Stomach (tissue), 9 donors: ENCODE data around the gene CLSTN3. TPM values are rescaled to one million over a fixed set of nuclear protein-coding genes. Genes with fewer than 3 reads are reported as not detected.

Source experiments
- DNase-seq, 2 donors: peaks; one replicate each; pipeline versions ENCODE4 v3.0.0 to v3.0.0-alpha.2; 2013 to 2019
- H3K27ac ChIP-seq, 5 donors: fragments of 200-600 bp in 4 of 5; sonication (generic) in 4 of 5; one replicate each; pipeline ENCODE4 v1.5.1; 2013 to 2019; ENCODE audit warnings: mild to moderate bottlenecking in 1 of 5, moderate library complexity in 1 of 5
- H3K27me3 ChIP-seq, 3 donors: fragments of 200-600 bp; sonication (generic); one replicate each; pipeline ENCODE4 v1.5.1; 2017 to 2019; ENCODE audit warnings: mixed run types in 1 of 3
- H3K36me3 ChIP-seq, 4 donors: fragments of 200-600 bp; sonication (generic); 1 replicate in 3 of 4; 2 replicates in 1 of 4; pipeline ENCODE4 v1.5.1; 2016 to 2019
- H3K4me1 ChIP-seq, 4 donors: fragments of 200-600 bp; sonication (generic); one replicate each; pipeline ENCODE4 v1.5.1; 2016 to 2019
- H3K4me3 ChIP-seq, 4 donors: fragments of 200-600 bp; sonication (generic) in 3 of 4; one replicate each; pipeline ENCODE4 v1.5.1; 2016 to 2019; ENCODE audit warnings: mild to moderate bottlenecking in 1 of 4
- H3K9me3 ChIP-seq, 4 donors: fragments of 200-600 bp; sonication (generic); one replicate each; pipeline ENCODE4 v1.5.1; 2016 to 2019
- EP300 ChIP-seq: sonication (generic); formaldehyde crosslinking; IDR thresholded peaks from one replicate; pipeline ENCODE4 v1.6.1; 2017; ENCODE audit warnings: antibody characterized with exemption
- POLR2A ChIP-seq, 4 donors: fragments of 450-650 bp; IDR thresholded peaks; one replicate each; pipeline ENCODE4 v1.6.1; 2016; ENCODE audit warnings: antibody characterized with exemption in 4 of 4, control low read depth in 2 of 4, mild to moderate bottlenecking in 1 of 4, moderate library complexity in 1 of 4
- POLR2AphosphoS5 ChIP-seq, 3 donors: sonication (generic); formaldehyde crosslinking; IDR thresholded peaks; one replicate each; pipeline ENCODE4 v1.6.1; 2016; ENCODE audit warnings: antibody characterized with exemption in 3 of 3
- WGBS, 5 donors: extraction: QIAGEN DNeasy Blood & Tissue Kit in 3 of 5; methylation state at CpG; one replicate each; pipeline versions ENCODE4 v1.1.5 to v1.1.7; 2013 to 2018; 5-methylcytosine and 5-hydroxymethylcytosine counted together
- intact Hi-C: fragments of 100-400 bp; cut with DNase I; formaldehyde crosslinking; loops from one replicate; pipeline ENCODE4 v1.15.1; 2023; ENCODE audit warnings: low total_unique reads
- polyA plus RNA-seq, 3 donors: library from polyadenylated mRNA; stranded (reverse); fragments of 200-250 nt; gene quantifications; one replicate each; pipeline ENCODE4 v1.2.3, GENCODE V29; 2013
- total RNA-seq, 5 donors: library from RNA; depleted of rRNA; stranded (reverse); fragments of >200 nt; gene quantifications; one replicate each; pipeline versions ENCODE4 v1.1.0 to v1.2.3, GENCODE V29; 2014 to 2016
- TF ChIP-seq, protein P1 (sequence below), 7 experiments: fragments of 450-650 bp in 4 of 7; fragments of 200-600 bp in 3 of 7; sonication (generic) in 3 of 7; IDR thresholded peaks; one replicate each; pipeline ENCODE4 v1.5.1; 2016 to 2019; ENCODE audit warnings: antibody characterized with exemption in 7 of 7, control low read depth in 2 of 7, mild to moderate bottlenecking in 1 of 7
- donor health status: healthy with polysubstance abuse.
- donor health status: Bipolar disorder and iron deficiency.
- donor health status: healthy.

CLSTN3 gene
- total and polyA plus RNA-seq, 8 donors: 2.4 to 149 (median 17.5) TPM

DNA sequence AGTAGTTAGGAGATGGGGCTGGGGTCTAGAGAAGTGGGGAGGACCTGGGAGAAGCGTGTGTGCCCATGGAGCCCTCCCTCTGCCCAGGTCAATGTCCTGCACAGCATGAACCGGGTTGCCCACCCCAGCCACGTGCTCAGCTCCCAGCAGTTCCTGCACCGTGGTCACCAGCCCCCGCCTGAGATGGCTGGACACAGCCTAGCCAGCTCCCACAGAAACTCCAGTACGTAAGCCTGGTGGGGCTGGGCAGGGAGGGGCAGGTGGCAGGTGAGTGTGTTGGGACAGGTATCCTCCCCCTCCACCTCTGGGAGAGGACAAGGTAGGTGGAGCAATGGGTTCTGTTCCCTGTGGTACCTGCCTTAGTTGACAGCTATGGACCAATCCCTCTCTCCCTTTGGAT is 20.7 kb downstream of the CLSTN3 start:
- intact Hi-C loops: no loop called here
- Histone ChIP-seq H3K36me3 (peaks cover 7 to 99% (median 89%) of the 10 kb centered on the region in 4 donors), H3K4me1 (no peaks in the 10 kb centered on the region), H3K9me3 (no peaks in the 10 kb centered on the region), H3K4me3 (no peak overlapping the region), H3K27ac (no peak overlapping the region), H3K27me3 (no peaks in the 10 kb centered on the region)
- DNase-seq: no peak
- WGBS, 5 donors: 95 to 97% (median 96%) methylated on average over 4 to 6 of the region's 6 CpGs
- TF ChIP-seq POLR2A (IDR thresholded peaks at IDR 0.05) (no peak), POLR2AphosphoS5 (IDR thresholded peaks at IDR 0.05) (no peak), EP300 (no peak)
- TF ChIP-seq, protein P1, sequence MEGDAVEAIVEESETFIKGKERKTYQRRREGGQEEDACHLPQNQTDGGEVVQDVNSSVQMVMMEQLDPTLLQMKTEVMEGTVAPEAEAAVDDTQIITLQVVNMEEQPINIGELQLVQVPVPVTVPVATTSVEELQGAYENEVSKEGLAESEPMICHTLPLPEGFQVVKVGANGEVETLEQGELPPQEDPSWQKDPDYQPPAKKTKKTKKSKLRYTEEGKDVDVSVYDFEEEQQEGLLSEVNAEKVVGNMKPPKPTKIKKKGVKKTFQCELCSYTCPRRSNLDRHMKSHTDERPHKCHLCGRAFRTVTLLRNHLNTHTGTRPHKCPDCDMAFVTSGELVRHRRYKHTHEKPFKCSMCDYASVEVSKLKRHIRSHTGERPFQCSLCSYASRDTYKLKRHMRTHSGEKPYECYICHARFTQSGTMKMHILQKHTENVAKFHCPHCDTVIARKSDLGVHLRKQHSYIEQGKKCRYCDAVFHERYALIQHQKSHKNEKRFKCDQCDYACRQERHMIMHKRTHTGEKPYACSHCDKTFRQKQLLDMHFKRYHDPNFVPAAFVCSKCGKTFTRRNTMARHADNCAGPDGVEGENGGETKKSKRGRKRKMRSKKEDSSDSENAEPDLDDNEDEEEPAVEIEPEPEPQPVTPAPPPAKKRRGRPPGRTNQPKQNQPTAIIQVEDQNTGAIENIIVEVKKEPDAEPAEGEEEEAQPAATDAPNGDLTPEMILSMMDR (IDR thresholded peaks at IDR 0.05): no peak

DNA sequence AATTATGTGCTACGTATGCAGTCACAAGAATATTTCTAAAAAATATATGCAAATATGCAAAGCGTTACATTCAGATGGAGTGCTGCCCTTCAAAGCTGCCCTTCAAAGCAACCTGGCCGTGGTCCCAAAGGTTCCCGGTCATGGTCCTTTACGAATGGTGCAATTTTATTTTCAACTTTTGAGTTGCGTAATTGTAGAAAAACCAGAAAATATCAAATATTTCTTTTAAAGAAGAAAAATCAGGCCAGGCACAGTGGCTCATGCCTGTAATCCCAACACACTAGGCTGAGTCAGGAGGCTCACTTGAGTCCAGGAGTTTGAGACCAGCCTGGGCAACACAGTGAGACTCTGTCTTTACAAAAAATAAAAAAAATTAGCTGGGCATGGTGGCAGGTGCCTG is 21.4 kb downstream of the CLSTN3 start:
- 90 to 95% (median 95%) methylated on average over 6 of the region's 6 CpGs for WGBS, 5 donors
- H3K4me3 ChIP-seq: no peak overlapping the region
- H3K27ac ChIP-seq: no peak overlapping the region
- no peak for TF ChIP-seq POLR2A (IDR thresholded peaks at IDR 0.05)
- no peak for TF ChIP-seq POLR2AphosphoS5 (IDR thresholded peaks at IDR 0.05)
- TF ChIP-seq, protein P1 (IDR thresholded peaks at IDR 0.05): no peak
- DNase-seq: no peak
- intact Hi-C loops: no loop called here
- H3K4me1 ChIP-seq: no peaks in the 10 kb centered on the region
- H3K36me3 ChIP-seq: peaks cover 7 to 99% (median 89%) of the 10 kb centered on the region in 4 donors
- no peaks in the 10 kb centered on the region for H3K27me3 ChIP-seq
- H3K9me3 ChIP-seq: no peaks in the 10 kb centered on the region

DNA sequence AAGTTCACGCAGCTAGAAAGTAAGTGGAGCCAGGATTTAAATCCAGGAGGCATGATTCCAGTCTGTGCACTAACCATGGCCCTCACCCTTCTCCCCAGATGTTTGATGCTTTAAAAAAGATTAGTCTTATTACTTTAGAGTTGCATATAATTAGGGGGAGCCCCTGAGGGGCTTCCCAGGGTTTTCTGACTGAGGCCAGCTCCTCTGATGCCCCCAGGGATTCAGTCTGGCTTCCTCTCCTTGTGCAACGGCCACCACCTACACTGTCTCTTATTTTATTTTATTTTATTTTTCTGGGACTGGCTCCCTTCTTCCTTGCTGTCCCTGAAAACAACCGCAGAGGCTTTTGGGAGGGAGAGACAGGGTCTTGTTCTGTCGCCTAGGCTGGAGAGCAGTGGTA is 22.6 kb downstream of the CLSTN3 start:
- no peaks in the 10 kb centered on the region for H3K4me1 ChIP-seq
- intact Hi-C loops: no loop called here
- peaks cover 7 to 99% (median 96%) of the 10 kb centered on the region in 4 donors for H3K36me3 ChIP-seq
- no peak overlapping the region for H3K4me3 ChIP-seq
- WGBS, 5 donors: 83 to 94% (median 93%) methylated on average over 4 of the region's 4 CpGs
- no peak for DNase-seq
- H3K27me3 ChIP-seq: no peaks in the 10 kb centered on the region
- H3K9me3 ChIP-seq: no peaks in the 10 kb centered on the region
- no peak overlapping the region for H3K27ac ChIP-seq
- TF ChIP-seq POLR2A (IDR thresholded peaks at IDR 0.05) (no peak), POLR2AphosphoS5 (IDR thresholded peaks at IDR 0.05) (no peak), EP300 (no peak)
- TF ChIP-seq, protein P1 (IDR thresholded peaks at IDR 0.05): no peak

DNA sequence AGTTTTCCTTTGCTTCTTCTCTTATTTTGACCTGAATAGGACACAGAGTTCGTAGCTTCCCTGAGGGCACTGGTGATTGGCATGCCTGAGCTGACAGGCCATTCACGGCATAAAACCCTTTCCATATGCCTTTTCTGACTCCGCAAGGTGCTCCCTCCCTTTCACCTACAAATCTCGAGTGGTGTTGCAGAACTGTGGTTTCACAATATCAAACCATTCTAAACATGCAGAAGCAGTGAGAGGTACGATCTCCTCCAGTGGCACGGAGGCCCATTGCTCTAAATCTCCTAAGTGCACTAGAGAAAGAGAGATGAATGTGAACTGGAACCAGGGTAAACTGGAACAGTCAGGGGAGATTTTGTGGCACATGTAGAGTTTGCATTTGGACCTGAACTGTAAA is 23.9 kb downstream of the CLSTN3 start:
- DNase-seq: no peak
- Histone ChIP-seq H3K27ac (no peak overlapping the region), H3K36me3 (peaks cover 7 to 95% (median 94%) of the 10 kb centered on the region in 4 donors)

More for the DNA sequence above, 23.9 kb downstream of the CLSTN3 start:
- TF ChIP-seq EP300 (no peak), POLR2A (IDR thresholded peaks at IDR 0.05) (no peak), POLR2AphosphoS5 (IDR thresholded peaks at IDR 0.05) (no peak)
- TF ChIP-seq, protein P1 (IDR thresholded peaks at IDR 0.05): no peak
- Histone ChIP-seq H3K9me3 (no peaks in the 10 kb centered on the region), H3K4me1 (no peaks in the 10 kb centered on the region), H3K4me3 (no peak overlapping the region), H3K27me3 (no peaks in the 10 kb centered on the region)
- WGBS, 5 donors: 81 to 91% (median 85%) methylated on average over 6 of the region's 6 CpGs
- intact Hi-C loops: no loop called here
